HG02970 (cell line): ENCODE measurements around the gene GDF10.

ENCODE experiments used
- ATAC-seq: cut with Tn5 transposase; IDR thresholded peaks from one replicate; pipeline ENCODE4 v1.9.1; 2021; ENCODE audit warnings: mild to moderate bottlenecking, moderate library complexity, moderate number of reproducible peaks; ENCODE audit not compliant: unreplicated experiment, low FRiP score

GDF10 gene

DNA sequence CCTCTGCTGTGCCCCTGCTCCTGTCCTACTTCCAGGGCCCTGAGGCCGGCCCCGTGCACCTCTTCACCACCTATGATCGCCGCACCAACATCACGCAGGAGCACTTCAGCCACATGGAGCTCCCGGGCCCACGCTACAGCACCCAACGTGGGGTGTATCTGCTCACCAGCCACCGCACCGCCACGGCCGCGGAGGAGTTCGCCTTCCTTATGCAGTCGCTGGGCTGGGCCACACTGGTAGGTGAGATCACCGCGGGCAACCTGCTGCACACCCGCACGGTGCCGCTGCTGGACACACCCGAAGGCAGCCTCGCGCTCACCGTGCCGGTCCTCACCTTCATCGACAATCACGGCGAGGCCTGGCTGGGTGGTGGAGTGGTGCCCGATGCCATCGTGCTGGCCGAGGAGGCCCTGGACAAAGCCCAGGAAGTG lies 50.0 kb downstream of the GDF10 start:
- no peak for ATAC-seq

DNA sequence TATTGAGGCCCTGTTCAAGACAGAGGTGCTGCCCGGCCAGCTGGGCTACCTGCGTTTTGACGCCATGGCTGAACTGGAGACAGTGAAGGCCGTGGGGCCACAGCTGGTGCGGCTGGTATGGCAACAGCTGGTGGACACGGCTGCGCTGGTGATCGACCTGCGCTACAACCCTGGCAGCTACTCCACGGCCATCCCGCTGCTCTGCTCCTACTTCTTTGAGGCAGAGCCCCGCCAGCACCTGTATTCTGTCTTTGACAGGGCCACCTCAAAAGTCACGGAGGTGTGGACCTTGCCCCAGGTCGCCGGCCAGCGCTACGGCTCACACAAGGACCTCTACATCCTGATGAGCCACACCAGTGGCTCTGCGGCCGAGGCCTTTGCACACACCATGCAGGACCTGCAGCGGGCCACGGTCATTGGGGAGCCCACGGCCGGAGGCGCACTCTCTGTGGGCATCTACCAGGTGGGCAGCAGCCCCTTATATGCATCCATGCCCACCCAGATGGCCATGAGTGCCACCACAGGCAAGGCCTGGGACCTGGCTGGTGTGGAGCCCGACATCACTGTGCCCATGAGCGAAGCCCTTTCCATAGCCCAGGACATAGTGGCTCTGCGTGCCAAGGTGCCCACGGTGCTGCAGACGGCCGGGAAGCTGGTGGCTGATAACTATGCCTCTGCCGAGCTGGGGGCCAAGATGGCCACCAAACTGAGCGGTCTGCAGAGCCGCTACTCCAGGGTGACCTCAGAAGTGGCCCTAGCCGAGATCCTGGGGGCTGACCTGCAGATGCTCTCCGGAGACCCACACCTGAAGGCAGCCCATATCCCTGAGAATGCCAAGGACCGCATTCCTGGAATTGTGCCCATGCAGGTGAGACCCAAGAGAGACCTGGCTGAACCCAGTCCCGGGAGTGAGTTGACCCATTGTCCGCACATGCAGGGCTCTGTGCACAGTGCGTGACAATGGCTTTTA lies 51.0 kb downstream of the GDF10 start:
- ATAC-seq: no peak

- no peak for ATAC-seq
These were observed 52.2 kb downstream of the GDF10 start for GRCh38 chr10:47351899-47352815.

DNA sequence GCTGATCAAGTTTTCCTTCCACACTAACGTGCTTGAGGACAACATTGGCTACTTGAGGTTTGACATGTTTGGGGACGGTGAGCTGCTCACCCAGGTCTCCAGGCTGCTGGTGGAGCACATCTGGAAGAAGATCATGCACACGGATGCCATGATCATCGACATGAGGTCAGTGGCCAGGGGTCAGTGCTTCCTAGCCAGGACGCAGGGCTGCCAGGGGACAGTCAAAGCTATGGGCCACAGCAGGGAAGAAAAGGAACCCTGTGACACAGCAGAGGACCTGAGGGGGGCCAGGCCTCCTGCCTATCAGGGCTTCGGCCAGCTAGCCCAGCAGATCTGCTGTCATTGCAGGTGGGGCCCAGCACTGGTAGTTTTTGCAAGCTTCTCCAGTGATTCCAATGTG lies 53.4 kb downstream of the GDF10 start:
- ATAC-seq: no peak

GRCh38 chr10:47354165-47354564 lies 54.2 kb downstream of the GDF10 start:
- ATAC-seq: no peak

DNA sequence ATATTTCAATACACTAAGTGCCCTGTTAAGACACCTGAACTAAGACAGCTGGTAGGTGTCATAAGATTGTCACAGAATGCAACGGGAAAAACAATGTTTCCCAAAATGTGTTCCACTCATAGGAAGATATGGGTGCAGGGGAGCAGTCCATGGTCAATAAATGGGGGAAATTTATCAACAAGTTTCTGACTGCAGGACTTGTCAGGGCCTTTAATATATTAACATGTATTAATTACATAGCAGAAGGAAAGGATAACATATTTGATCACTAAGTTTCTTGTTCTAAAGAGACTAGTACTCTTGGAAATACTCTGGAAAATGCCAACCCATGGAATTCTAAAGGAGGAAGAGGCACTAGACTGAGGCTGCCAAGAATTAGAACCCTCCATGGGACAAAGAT lies 54.9 kb downstream of the GDF10 start:
- ATAC-seq: no peak

GRCh38 chr10:47356708-47357107 lies 56.7 kb downstream of the GDF10 start:
- no peak for ATAC-seq

DNA sequence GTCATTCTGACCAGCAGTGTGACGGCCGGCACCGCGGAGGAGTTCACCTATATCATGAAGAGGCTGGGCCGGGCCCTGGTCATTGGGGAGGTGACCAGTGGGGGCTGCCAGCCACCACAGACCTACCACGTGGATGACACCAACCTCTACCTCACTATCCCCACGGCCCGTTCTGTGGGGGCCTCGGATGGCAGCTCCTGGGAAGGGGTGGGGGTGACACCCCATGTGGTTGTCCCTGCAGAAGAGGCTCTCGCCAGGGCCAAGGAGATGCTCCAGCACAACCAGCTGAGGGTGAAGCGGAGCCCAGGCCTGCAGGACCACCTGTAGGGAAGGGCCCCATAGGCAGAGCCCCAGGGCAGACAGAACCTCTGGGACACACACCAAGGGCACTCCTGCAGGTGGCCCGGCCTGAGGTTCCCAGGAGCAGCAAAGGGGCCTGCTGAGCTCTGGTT lies 57.2 kb downstream of the GDF10 start:
- no peak for ATAC-seq

GRCh38 chr10:47357911-47358310 lies 57.9 kb downstream of the GDF10 start:
- ATAC-seq: no peak

DNA sequence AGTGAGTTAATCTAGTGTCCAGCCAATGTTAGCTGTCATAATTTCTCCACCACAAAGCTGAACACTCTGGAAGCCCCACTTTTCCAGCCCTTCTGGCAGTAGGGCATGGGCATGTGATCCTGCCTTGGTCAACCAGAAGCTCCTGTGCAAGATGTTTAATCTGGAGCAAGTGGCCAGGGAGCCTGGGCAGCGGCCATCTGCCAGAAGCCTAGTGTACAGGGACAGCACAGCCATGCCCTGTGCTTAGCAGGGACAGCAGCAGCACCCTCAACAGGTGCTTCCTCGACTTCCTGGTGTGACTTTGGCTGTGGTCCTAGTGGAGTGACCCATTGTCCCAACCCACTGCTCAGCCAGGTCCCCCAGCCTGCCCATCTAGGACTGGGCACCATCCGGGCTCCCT lies 58.5 kb downstream of the GDF10 start:
- no peak for ATAC-seq

GRCh38 chr10:47359101-47359500 lies 59.1 kb downstream of the GDF10 start:
- no peak for ATAC-seq

GRCh38 chr10:47359626-47360418 lies 59.8 kb downstream of the GDF10 start:
- ATAC-seq: no peak

DNA sequence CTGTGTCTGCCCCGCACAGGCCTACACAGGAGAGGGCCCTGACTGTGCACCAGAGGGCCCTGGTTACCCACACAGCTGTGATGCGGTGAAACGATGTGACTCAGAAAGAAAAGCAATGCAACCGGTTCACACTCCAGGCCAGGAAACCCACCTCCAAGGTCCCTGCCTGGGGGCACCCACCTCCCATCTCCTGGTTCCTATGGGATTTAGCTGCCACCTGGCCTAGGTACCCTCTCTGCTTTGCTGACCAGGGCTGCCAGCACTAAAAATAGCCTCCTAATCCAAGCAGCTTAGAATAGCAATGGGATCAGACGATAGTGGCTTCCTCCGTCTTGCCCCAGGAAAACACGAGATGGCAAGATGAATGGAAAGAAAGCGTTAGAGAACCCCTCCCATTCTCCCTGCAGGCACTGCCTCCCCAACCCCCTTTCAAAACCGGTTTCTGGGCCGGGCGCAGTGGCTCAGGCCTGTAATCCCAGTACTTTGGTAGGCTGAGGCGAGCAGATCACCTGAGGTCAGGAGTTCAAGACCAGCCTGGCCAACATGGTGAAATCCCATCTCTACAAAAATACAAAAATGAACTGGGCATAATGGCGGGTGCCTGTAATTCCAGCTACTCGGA lies 60.5 kb downstream of the GDF10 start:
- ATAC-seq: no peak

GRCh38 chr10:47361293-47361692 lies 61.3 kb downstream of the GDF10 start:
- no peak for ATAC-seq

DNA sequence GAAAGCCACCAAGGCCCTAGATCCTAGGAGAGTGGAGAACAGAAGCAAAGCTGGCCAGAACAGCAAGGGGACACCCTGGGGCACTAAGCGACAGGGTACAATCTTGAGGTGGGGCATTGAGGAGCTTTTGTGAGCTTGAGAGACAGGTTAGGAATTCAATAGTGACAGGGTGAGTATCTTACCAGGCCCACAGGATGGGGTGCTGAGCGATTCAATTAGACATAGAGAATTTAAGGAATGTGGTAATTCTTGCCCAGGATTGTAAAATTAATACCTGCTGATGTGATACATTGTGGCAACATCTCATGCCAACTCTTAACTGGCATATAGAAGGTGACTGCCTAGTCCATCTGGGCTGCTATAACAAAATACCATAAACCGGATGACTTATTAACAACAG lies 62.2 kb downstream of the GDF10 start:
- no peak for ATAC-seq
